HCT116 (cell line): ENCODE measurements around the gene RNH1.

ENCODE experiments used
- CTCF ChIP-seq, 3 experiments: fragments of 200-600 bp in 1 of 3; sonication (generic) in 1 of 3; IDR thresholded peaks in 2 of 3; conservative IDR thresholded peaks in 1 of 3; 2 replicates each; pipeline ENCODE4 v1.5.1; 2012 to 2017; ENCODE audit warnings: low read depth in 2 of 3, low read length in 2 of 3, antibody characterized with exemption in 1 of 3, borderline replicate concordance in 1 of 3, control low read depth in 1 of 3, mild to moderate bottlenecking in 1 of 3, mixed read lengths in 1 of 3, mixed run types in 1 of 3, moderate library complexity in 1 of 3; ENCODE audit not compliant: insufficient read depth in 1 of 3
- EGR1 ChIP-seq: IDR thresholded peaks from 2 replicates; pipeline ENCODE4 v1.6.1; 2012; ENCODE audit warnings: low read depth
- EZH2 ChIP-seq: fragments of 200-600 bp; sonication (generic); IDR thresholded peaks from 2 replicates; pipeline ENCODE4 v1.6.1; 2017; ENCODE audit warnings: antibody characterized with exemption, mixed run types
- EZH2phosphoT487 ChIP-seq: fragments of 200-600 bp; IDR thresholded peaks from 2 replicates; pipeline ENCODE4 v1.6.1; 2018; ENCODE audit warnings: antibody characterized with exemption, borderline replicate concordance
- JUND ChIP-seq: IDR thresholded peaks from 2 replicates; pipeline ENCODE4 v1.6.1; 2012
- MAX ChIP-seq: IDR thresholded peaks from 2 replicates; pipeline ENCODE4 v1.6.1; 2012
- POLR2A ChIP-seq: IDR thresholded peaks from 2 replicates; pipeline ENCODE4 v1.7.0; 2011; ENCODE audit warnings: borderline replicate concordance; ENCODE audit not compliant: insufficient read depth, insufficient read length; ENCODE audit errors: extremely low read depth
- RAD21 ChIP-seq: IDR thresholded peaks from 2 replicates; pipeline ENCODE4 v1.6.1; 2012; ENCODE audit warnings: low read depth, mild to moderate bottlenecking
- SP1 ChIP-seq: IDR thresholded peaks from 2 replicates; pipeline ENCODE4 v1.6.1; 2012; ENCODE audit warnings: low read depth
- TCF7L2 ChIP-seq: IDR thresholded peaks from 2 replicates; pipeline ENCODE4 v1.7.0; 2011; ENCODE audit warnings: borderline replicate concordance, inconsistent platforms; ENCODE audit not compliant: insufficient read depth, insufficient read length; ENCODE audit errors: extremely low read depth
- ZNF274 ChIP-seq: fragments of 200-500 bp; sonication (Bioruptor generic); IDR thresholded peaks from 2 replicates; pipeline ENCODE4 v1.6.1; 2014; ENCODE audit warnings: mild to moderate bottlenecking, low read depth, low read length, inconsistent platforms
- TF ChIP-seq, protein P1 (sequence below): IDR thresholded peaks from 2 replicates; pipeline ENCODE4 v1.6.1; 2011; ENCODE audit warnings: mild to moderate bottlenecking, low read length, moderate library complexity; ENCODE audit not compliant: insufficient replicate concordance; ENCODE audit errors: extremely low read depth

DNA sequence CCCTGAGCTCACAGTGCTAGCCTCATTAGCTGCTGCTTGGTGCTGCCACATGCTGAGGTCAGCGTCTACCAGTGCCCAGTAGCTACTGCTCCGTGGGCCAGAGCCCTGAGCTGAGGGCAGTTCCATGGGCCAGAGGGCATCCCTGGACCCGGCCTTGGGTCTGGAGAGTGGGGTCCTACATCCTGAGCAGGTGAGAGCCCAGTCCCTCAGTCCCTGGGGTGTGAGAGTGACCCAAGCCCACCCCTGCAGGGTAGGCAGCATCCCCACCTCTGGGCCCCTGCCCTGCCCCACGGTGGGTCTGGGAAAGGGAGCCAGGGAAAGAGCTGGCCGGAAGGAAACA is 43.7 kb upstream of the RNH1 start:
- TF ChIP-seq TCF7L2, result no peak
- TF ChIP-seq POLR2A, result no peak
- TF ChIP-seq CTCF (IDR thresholded peaks at IDR 0.05 in 2 of 3, conservative IDR thresholded peaks at IDR 0.05 in 1 of 3; ENCODE audit: borderline replicate concordance in 1 of 3, insufficient read depth in 1 of 3, low read depth in 2 of 3, low read length in 2 of 3), result no peak
- no peak for TF ChIP-seq MAX
- no peak for TF ChIP-seq ZNF274
- TF ChIP-seq, protein P1, sequence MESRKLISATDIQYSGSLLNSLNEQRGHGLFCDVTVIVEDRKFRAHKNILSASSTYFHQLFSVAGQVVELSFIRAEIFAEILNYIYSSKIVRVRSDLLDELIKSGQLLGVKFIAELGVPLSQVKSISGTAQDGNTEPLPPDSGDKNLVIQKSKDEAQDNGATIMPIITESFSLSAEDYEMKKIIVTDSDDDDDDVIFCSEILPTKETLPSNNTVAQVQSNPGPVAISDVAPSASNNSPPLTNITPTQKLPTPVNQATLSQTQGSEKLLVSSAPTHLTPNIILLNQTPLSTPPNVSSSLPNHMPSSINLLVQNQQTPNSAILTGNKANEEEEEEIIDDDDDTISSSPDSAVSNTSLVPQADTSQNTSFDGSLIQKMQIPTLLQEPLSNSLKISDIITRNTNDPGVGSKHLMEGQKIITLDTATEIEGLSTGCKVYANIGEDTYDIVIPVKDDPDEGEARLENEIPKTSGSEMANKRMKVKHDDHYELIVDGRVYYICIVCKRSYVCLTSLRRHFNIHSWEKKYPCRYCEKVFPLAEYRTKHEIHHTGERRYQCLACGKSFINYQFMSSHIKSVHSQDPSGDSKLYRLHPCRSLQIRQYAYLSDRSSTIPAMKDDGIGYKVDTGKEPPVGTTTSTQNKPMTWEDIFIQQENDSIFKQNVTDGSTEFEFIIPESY, result no peak
- no peak for TF ChIP-seq EZH2phosphoT487
- no peak for TF ChIP-seq EZH2
- TF ChIP-seq JUND, result no peak
- no peak for TF ChIP-seq SP1
- no peak for TF ChIP-seq EGR1
- TF ChIP-seq RAD21, result no peak
